Cardiac fibroblast (primary cell): ENCODE measurements around the gene SELENOW.
"Not testable (repeated sequence)": the region's sequence is repeated elsewhere in the genome, so short reads cannot be mapped to it uniquely, and the experiment has no call there.

Experiments used
- DNase-seq, 2 donors: peaks; one replicate each; pipeline versions ENCODE4 v3.0.0 to v3.0.0-alpha.2; 2010; ENCODE audit warnings: low read depth in 2 of 2
- H3K4me3 ChIP-seq, 2 donors: replicated peaks in 1 of 2; 1 replicate in 1 of 2; 2 replicates in 1 of 2; pipeline ENCODE4 v1.5.1; 2011; ENCODE audit warnings: low read depth in 2 of 2, low read length in 2 of 2, mild to moderate bottlenecking in 2 of 2, moderate library complexity in 1 of 2
- TF ChIP-seq, protein P1 (sequence below): IDR thresholded peaks from one replicate; pipeline ENCODE4 v1.5.1; 2011; ENCODE audit warnings: low read depth, mild to moderate bottlenecking, low read length, inconsistent platforms

SELENOW gene

GRCh38 chr19:47769534-47769933 lies 9.0 kb upstream of the SELENOW start:
- no peak overlapping the region for H3K4me3 ChIP-seq
- TF ChIP-seq, protein P1, sequence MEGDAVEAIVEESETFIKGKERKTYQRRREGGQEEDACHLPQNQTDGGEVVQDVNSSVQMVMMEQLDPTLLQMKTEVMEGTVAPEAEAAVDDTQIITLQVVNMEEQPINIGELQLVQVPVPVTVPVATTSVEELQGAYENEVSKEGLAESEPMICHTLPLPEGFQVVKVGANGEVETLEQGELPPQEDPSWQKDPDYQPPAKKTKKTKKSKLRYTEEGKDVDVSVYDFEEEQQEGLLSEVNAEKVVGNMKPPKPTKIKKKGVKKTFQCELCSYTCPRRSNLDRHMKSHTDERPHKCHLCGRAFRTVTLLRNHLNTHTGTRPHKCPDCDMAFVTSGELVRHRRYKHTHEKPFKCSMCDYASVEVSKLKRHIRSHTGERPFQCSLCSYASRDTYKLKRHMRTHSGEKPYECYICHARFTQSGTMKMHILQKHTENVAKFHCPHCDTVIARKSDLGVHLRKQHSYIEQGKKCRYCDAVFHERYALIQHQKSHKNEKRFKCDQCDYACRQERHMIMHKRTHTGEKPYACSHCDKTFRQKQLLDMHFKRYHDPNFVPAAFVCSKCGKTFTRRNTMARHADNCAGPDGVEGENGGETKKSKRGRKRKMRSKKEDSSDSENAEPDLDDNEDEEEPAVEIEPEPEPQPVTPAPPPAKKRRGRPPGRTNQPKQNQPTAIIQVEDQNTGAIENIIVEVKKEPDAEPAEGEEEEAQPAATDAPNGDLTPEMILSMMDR, result no peak
- DNase-seq, result no peak

GRCh38 chr19:47771291-47771690 lies 7.2 kb upstream of the SELENOW start:
- not testable (repeated sequence) for DNase-seq

GRCh38 chr19:47776568-47776967 lies 1.9 kb upstream of the SELENOW start:
- H3K4me3 ChIP-seq, result no peak overlapping the region
- no peak for DNase-seq
- TF ChIP-seq, protein P1, result no peak

More at GRCh38 chr19:47771291-47771690, 7.2 kb upstream of the SELENOW start:
- not testable (repeated sequence) for H3K4me3 ChIP-seq

DNA sequence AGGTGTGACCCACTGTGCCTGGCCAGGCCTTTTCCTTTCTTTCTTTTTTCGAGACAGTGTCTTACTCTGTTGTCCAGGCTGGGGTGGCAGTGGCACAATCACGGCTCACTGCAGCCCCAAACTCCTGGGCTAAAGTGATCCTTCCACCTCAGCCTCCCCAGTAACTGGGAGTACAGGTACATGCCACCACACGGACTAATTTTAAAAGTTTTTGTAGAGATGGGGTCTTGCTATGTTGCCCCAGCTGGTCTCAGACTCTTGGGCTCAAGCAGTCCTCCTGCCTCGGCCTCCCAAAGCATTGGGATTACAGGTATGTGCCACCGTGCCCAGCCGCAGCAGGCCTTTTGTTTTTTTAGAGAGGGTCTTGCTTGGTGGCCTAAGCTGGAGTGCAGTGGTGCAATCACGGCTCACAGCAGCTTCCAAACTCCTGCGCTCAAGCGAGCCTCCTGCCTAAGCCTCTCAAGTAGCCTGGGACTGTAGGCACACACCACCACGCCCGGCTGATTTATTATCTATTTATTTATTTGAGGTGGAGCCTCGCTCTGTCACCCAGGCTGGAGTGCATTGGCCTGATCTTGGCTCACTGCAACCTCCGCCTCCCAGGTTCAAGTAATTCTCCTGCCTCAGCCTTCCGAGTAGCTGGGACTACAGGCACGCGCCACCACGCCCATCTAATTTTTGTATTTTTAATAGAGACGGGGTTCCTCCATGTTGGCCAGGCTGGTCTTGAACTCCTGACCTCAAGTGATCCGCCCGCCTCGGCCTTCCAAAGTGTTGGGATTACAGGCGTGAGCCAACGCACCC lies 1.1 kb upstream of the SELENOW start:
- peak overlapping the region; percentile 86 to 87 for H3K4me3 ChIP-seq
- not testable (repeated sequence) for DNase-seq

- peak overlapping the region; percentile 86 to 87 for H3K4me3 ChIP-seq
- peak in 1 of 2 donors; percentile 22 for DNase-seq
- TF ChIP-seq, protein P1, result no peak
Observed at GRCh38 chr19:47778954-47779351, 450 bp downstream of the SELENOW start.

DNA sequence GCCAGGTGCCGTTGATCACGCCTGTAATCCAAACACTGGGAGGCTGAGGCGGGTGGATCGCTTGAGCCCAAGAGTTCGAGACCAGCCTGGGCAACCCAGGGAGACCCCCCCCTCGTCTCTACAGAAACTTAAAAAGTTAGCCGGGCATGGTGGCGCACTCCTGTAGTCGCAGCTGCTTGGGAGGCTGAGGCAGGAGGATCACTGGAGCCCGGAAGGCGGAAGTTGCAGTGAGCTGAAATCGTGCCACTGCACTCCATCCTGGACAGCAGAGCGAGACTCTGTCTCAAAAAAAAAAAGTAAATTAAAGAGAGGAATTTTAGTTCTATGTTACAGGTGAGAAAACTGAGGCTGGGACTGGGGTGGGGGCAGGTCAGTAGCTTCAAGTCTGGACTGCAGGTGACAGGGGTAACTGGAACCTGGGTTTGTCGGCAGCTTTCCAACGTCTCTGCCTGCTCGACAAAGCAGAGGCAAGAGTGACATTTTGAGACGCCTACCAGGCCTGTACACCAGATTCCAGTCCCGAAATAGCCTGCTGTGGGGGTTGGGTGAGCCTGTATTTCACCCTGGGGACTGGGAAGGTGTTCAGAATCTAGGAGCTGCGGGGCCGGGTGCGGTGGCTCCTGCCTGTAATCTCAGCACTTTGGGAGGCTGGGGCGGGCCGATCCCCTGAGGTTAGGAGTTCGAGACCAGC lies 1.2 kb downstream of the SELENOW start:
- TF ChIP-seq, protein P1, result no peak
- peak in 1 of 2 donors; percentile 22 for DNase-seq
- peak overlapping the region; percentile 86 to 87 for H3K4me3 ChIP-seq

GRCh38 chr19:47780215-47780551 lies 1.7 kb downstream of the SELENOW start:
- no peak for DNase-seq
- peak overlapping the region; percentile 86 to 87 for H3K4me3 ChIP-seq
- TF ChIP-seq, protein P1, result no peak
